ENCODE results near the gene ADH1C.

ADH1C gene

GRCh38 chr4:99301376-99302164 lies 51.0 kb downstream of the ADH1C start:
- no peak for DNase-seq (ENCODE audit: low spot score)

GRCh38 chr4:99300934-99301333 lies 51.6 kb downstream of the ADH1C start:
- no peak for DNase-seq (ENCODE audit: low spot score)

GRCh38 chr4:99293357-99293756 lies 59.2 kb downstream of the ADH1C start:
- no peak for DNase-seq (ENCODE audit: low spot score)

GRCh38 chr4:99290848-99291786 lies 61.4 kb downstream of the ADH1C start, which contains the start of gene ADH1A:
TSS of gene ADH1A (minus strand) at chr4:99290985. CDS start at chr4:99290914, 71 bp downstream.
- no peak for DNase-seq (ENCODE audit: low spot score)
